T-cell (primary cell): ENCODE measurements around the gene TTYH3. TPM values are rescaled to one million over a fixed set of nuclear protein-coding genes. Genes with fewer than 3 reads are reported as not detected.

Source experiments
- ATAC-seq, 4 experiments: fragments of 200-7000 bp in 3 of 4; fragments of 150-1000 bp in 1 of 4; cut with Tn5 transposase; replicated peaks in 1 of 4; 1 replicate in 3 of 4; 2 replicates in 1 of 4; pipeline ENCODE4 v1.10.0; 2021; ENCODE audit warnings: moderate library complexity in 3 of 4, mild to moderate bottlenecking in 2 of 4, moderate number of reproducible peaks in 1 of 4
- CTCF ChIA-PET, 2 donors: fragments of 300-600 bp; sonication (Branson Sonifier 250); formaldehyde crosslinking; loops; one replicate each; lab custom pipeline; 2022; ENCODE audit warnings: antibody characterized with exemption in 2 of 2; lab: Charles Lee
- POLR2A ChIA-PET, 2 donors: fragments of 300-600 bp; sonication (Branson Sonifier 250); formaldehyde crosslinking; loops; one replicate each; lab custom pipeline; 2022; ENCODE audit warnings: antibody characterized with exemption in 2 of 2; lab: Charles Lee
- DNase-seq, 35 experiments: peaks; one replicate each; pipeline versions ENCODE4 v3.0.0 to v3.0.0-alpha.2; 2013 to 2023
- H3K27ac ChIP-seq: one replicate; pipeline ENCODE4 v1.5.1; 2013; ENCODE audit warnings: low read length
- H3K27me3 ChIP-seq, 2 experiments: replicated peaks in 1 of 2; 1 replicate in 1 of 2; 2 replicates in 1 of 2; pipeline versions ENCODE4 v1.6.1 to v1.7.0; 2013; ENCODE audit warnings: low read length in 1 of 2, mixed read lengths in 1 of 2; ENCODE audit not compliant: control insufficient read depth in 2 of 2, insufficient read depth in 2 of 2; ENCODE audit errors: extremely low read depth in 1 of 2
- H3K36me3 ChIP-seq, 2 donors: 1 replicate in 1 of 2; 2 replicates in 1 of 2; pipeline versions ENCODE4 v1.6.1 to v1.7.0; 2013; ENCODE audit warnings: low read length in 1 of 2; ENCODE audit not compliant: control insufficient read depth in 2 of 2, insufficient read depth in 1 of 2; ENCODE audit errors: extremely low read depth in 1 of 2
- H3K4me1 ChIP-seq, 2 experiments: 1 replicate in 1 of 2; 2 replicates in 1 of 2; pipeline versions ENCODE4 v1.6.1 to v1.7.0; 2013; ENCODE audit warnings: low read length in 2 of 2, mixed read lengths in 1 of 2; ENCODE audit not compliant: insufficient read depth in 2 of 2, control insufficient read depth in 1 of 2; ENCODE audit errors: extremely low read depth in 1 of 2
- H3K4me3 ChIP-seq, 2 donors: 1 replicate in 1 of 2; 2 replicates in 1 of 2; pipeline versions ENCODE4 v1.5.1 to v1.7.0; 2013; ENCODE audit warnings: mild to moderate bottlenecking in 2 of 2, low read length in 1 of 2, moderate library complexity in 1 of 2; ENCODE audit not compliant: control insufficient read depth in 1 of 2; ENCODE audit errors: extremely low read depth in 1 of 2
- H3K9me3 ChIP-seq: 2 replicates; pipeline ENCODE4 v1.7.0; 2013
- H3K27ac Mint-ChIP-seq, 2 donors: one replicate each; pipeline ENCODE4 v1.8.0; 2020 to 2021; ENCODE audit warnings: mild to moderate bottlenecking in 2 of 2, mixed read lengths in 2 of 2
- H3K27me3 Mint-ChIP-seq, 2 donors: one replicate each; pipeline ENCODE4 v1.8.0; 2021 to 2022; ENCODE audit warnings: mixed read lengths in 2 of 2
- H3K36me3 Mint-ChIP-seq: one replicate; pipeline ENCODE4 v1.8.0; 2021; ENCODE audit warnings: mixed read lengths
- H3K4me1 Mint-ChIP-seq, 3 donors: one replicate each; pipeline ENCODE4 v1.8.0; 2020 to 2022; ENCODE audit warnings: mixed read lengths in 3 of 3, mild to moderate bottlenecking in 1 of 3
- H3K4me3 Mint-ChIP-seq, 3 donors: one replicate each; pipeline ENCODE4 v1.8.0; 2020 to 2022; ENCODE audit warnings: mild to moderate bottlenecking in 3 of 3, mixed read lengths in 3 of 3, moderate library complexity in 3 of 3
- H3K9me3 Mint-ChIP-seq, 3 donors: one replicate each; pipeline ENCODE4 v1.8.0; 2020 to 2022; ENCODE audit warnings: mixed read lengths in 3 of 3
- WGBS: methylation state at CpG from one replicate; pipeline ENCODE4 v1.1.5; 2013; ENCODE audit warnings: missing lambda C conversion rate; ENCODE audit not compliant: insufficient coverage; 5-methylcytosine and 5-hydroxymethylcytosine counted together
- total RNA-seq, 35 experiments: library from RNA in 6 of 35; stranded (reverse) in 6 of 35; fragments of 120-200 nt in 1 of 35; gene quantifications; one replicate each; pipeline versions ENCODE4 v1.2.1 to v1.2.4 and lab custom pipeline; 2013 to 2026

The TTYH3 gene
- total RNA-seq, 5 donors from 2014 or later (not counting 1 experiment from before 2014, with no cell fraction given): 11.5 to 17.7 (median 14.5) TPM

DNA sequence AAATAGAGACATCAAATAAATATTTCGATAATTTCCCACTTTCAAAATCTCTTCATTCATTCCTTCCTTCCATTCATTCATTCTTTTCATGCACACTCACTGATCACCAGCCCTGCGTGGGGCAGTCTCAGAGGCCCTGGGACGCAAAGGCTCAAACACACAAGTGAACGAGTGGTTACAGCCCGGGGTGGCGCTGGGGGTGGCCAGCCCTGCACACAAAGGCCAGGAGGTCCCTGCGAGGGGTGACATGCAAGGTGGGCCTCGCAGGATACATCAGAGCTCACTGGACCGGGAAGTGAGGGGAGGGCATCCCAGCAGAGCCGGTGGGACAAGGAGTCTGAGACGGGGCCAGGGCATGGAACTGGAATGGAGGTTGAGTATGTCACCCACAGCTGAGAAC lies 29.9 kb upstream of the TTYH3 start:
- Histone ChIP-seq H3K9me3 (no peaks in the 10 kb centered on the region), H3K4me1 (no peaks in the 10 kb centered on the region), H3K27ac (no peak overlapping the region), H3K4me3 (no peak overlapping the region), H3K27me3 (no peaks in the 10 kb centered on the region), H3K36me3 (peaks cover 2 to 3% of the 10 kb centered on the region in 2 donors)
- DNase-seq: no peak
- ChIA-PET POLR2A (no interaction called here), CTCF (no interaction called here)
- 92% methylated on average over 11 of the region's 11 CpGs for WGBS
- Mint-ChIP-seq H3K4me3 (no peak overlapping the region), H3K9me3 (no peaks in the 10 kb centered on the region), H3K27me3 (no peaks in the 10 kb centered on the region), H3K27ac (no peak overlapping the region), H3K4me1 (peaks cover 0 to 2% (median 0%) of the 10 kb centered on the region in 3 donors), H3K36me3 (peaks cover 16% of the 10 kb centered on the region)
- no peak for ATAC-seq

DNA sequence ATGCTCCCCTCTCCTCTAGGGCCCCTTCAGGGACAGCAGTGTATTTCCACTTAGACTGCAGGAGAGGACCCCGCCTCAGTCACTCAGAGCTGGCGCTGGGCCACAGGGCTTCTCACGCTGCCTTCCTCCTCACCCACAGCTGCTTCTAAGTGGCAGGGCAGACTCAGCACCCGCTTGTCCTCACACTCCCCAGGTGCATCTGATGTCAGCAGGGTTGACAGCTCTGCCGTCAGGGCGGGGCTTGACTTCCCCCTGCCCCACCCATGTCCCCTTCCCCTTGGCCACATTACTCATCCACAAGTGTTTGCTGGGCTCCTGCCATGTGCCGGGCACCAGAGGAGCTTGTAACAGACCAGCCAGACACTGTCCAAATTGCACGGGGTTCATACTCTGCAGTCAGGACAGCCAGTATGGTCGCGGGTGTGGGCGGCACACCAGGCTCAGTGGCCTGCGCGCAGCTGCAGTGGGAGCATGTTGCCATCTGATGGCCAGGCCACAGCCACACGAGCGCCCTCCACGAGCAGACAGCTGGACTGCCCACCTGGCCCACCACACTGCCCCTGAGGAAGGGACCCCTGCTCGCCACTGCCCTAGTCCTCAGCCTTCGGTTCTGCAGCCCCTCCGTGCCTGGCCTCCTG lies 29.3 kb upstream of the TTYH3 start:
- Mint-ChIP-seq H3K4me3 (no peak overlapping the region), H3K4me1 (peaks cover 0 to 2% (median 2%) of the 10 kb centered on the region in 3 donors), H3K9me3 (no peaks in the 10 kb centered on the region), H3K27ac (no peak overlapping the region), H3K36me3 (peaks cover 16% of the 10 kb centered on the region), H3K27me3 (no peaks in the 10 kb centered on the region)
- no peak for DNase-seq
- Histone ChIP-seq H3K27me3 (peaks cover 0 to 1% of the 10 kb centered on the region in 2 experiments), H3K27ac (no peak overlapping the region), H3K4me1 (no peaks in the 10 kb centered on the region), H3K4me3 (no peak overlapping the region), H3K9me3 (no peaks in the 10 kb centered on the region), H3K36me3 (peaks cover 2 to 3% of the 10 kb centered on the region in 2 donors)
- ATAC-seq: no peak
- 85% methylated on average over 19 of the region's 19 CpGs for WGBS
- ChIA-PET CTCF (no interaction called here), POLR2A (no interaction called here)

DNA sequence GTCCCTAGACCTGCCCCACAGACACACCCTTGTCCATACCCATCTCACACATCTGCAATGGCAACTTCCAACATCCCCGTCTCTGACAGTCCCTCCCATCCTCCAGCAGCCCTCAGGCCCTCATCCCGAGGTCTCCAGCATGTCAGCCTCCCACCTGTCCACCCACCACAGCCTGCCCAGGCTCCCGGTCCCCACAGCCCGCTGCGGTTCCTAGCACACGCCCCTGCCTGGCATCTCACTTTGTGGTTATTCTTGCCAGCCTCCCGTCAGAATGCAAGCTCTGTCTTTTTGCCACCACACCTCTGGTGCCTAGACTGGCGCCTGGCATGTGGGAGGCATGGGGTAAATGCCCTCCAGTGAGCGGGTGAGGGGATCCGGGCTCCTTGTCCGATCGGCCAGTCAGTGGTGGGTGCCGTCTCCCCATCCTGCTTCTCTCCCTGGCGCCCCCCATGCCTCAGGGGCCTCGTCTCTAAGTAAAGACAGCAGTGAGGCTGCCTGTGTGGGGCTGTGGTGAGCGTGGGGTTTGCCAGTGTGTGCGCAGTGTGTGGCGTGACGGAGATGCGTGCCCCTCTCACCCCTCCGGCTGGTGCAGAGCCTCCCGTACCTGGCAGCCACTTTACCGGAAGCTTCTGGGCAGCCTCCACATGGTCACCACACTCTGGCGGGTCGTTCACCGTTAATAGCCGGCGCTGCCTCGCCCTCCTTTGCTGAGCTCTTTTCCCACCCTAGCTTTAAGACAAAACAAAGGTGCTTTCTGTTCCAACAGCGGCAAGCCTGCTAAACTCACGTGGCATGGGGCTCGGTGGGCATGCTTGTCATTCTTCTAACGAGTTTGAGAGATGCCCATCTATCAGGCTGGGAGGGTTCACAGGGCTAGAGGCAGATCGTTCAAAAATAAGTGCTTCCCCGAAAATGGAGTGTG lies 28.5 kb upstream of the TTYH3 start:
- Mint-ChIP-seq H3K9me3 (no peaks in the 10 kb centered on the region), H3K27me3 (no peaks in the 10 kb centered on the region), H3K4me3 (no peak overlapping the region), H3K4me1 (peaks cover 0 to 6% (median 5%) of the 10 kb centered on the region in 3 donors), H3K36me3 (peaks cover 16% of the 10 kb centered on the region), H3K27ac (no peak overlapping the region)
- DNase-seq (no peak), ATAC-seq (no peak)
- Histone ChIP-seq H3K4me1 (no peaks in the 10 kb centered on the region), H3K27me3 (peaks cover 0 to 2% of the 10 kb centered on the region in 2 experiments), H3K9me3 (no peaks in the 10 kb centered on the region), H3K4me3 (no peak overlapping the region), H3K36me3 (peaks cover 2 to 3% of the 10 kb centered on the region in 2 donors), H3K27ac (no peak overlapping the region)
- CTCF ChIA-PET: no interaction called here
- 93% methylated on average over 26 of the region's 35 CpGs for WGBS
- POLR2A ChIA-PET: interaction anchor here in 1 of 2 donors (0.6 kb wide), 1 partner anchor 176 kb away, joined by 4 read pairs; no protein-coding TSS in a partner anchor

DNA sequence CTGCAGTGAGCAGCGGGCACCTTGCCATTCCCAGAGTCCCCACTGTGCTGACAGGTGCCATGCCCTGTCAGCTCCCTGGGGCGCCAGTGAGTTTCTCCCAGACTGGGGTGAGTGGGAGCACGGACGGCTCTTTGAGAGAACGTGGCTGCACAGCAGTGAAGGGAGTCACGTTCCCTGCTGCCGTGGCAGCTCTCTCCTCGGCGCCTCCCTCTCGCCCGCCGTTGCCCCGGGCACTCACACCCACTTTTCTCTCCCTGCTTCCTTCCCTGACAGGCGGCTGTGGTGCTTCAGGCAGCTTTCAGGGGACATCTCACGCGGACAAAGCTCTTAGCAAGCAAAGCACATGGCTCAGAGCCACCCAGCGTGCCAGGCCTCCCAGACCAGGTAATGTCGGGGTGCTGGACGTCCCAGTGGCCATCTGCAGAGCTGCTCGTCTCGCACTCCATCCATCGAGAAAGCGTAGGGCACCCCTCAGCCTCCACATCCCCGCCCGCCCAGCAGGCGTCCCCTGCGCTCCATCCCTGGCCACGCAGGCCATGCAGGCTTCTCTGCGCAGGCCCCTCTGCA lies 27.1 kb upstream of the TTYH3 start:
- H3K4me1 Mint-ChIP-seq: peaks cover 5 to 14% (median 9%) of the 10 kb centered on the region in 3 donors
- POLR2A ChIA-PET: no interaction called here
- no peaks in the 10 kb centered on the region for H3K27me3 Mint-ChIP-seq
- peaks cover 8% of the 10 kb centered on the region for H3K36me3 Mint-ChIP-seq
- H3K9me3 Mint-ChIP-seq: no peaks in the 10 kb centered on the region
- no peak for DNase-seq
- CTCF ChIA-PET: interaction anchor here in 1 of 2 donors (0.5 kb wide), 1 partner anchor 596 kb away, joined by 3 read pairs; no protein-coding TSS in a partner anchor
- H3K27ac Mint-ChIP-seq: no peak overlapping the region
- ATAC-seq: no peak
- WGBS: 96% methylated on average over 27 of the region's 29 CpGs
- no peaks in the 10 kb centered on the region for H3K9me3 ChIP-seq
- H3K4me3 ChIP-seq: no peak overlapping the region
- H3K4me1 ChIP-seq: peaks cover 0 to 8% of the 10 kb centered on the region in 2 experiments
- peaks cover 0 to 2% of the 10 kb centered on the region in 2 experiments for H3K27me3 ChIP-seq
- peaks cover 0 to 2% of the 10 kb centered on the region in 2 donors for H3K36me3 ChIP-seq
- no peak overlapping the region for H3K27ac ChIP-seq
- H3K4me3 Mint-ChIP-seq: no peak overlapping the region

DNA sequence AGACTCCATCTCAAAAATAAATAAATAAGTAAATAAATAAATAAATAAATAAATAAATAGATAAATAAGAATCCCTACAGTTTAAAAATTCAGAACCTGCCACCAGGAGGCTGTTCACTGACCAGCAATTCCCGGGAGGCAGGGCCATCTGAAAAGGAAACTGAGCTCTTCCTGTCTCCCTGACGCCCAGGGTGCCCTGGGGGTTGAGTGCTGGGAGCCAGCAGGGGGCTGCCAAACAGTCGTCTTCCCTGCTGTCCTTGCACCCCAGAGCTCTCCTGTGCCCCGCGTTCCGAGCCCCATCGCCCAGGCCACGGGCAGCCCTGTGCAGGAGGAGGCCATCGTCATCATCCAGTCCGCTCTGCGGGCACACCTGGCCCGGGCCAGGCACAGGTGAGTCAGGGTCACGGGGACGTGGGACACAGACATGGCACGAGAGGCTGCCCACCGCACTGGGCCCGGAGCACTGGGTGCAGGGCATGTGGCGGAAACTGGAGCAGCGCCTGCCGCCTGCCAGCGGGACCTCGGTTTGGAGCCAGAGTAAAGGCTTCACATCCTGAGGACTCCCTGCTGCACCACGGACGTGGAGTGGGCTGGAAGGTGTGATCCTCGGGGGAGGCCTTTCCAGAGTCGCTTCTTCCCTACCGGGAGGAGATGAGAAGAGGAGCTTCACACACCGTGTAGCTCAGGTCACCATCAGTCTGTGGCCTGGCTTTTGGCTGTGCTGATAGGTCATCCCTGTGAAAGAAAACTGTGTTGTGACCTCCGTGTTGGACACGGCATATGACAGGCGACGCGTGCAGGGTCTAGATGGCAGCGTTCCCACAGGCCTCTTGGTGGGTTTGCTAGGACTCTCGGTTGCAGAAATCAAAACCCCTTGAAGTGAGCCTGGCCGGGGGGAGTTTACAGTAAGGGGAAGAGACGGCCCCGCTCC lies 25.9 kb upstream of the TTYH3 start:
- Mint-ChIP-seq H3K36me3 (peaks cover 6% of the 10 kb centered on the region), H3K27me3 (no peaks in the 10 kb centered on the region), H3K4me1 (peaks cover 5 to 14% (median 9%) of the 10 kb centered on the region in 3 donors), H3K27ac (no peak overlapping the region), H3K4me3 (no peak overlapping the region), H3K9me3 (no peaks in the 10 kb centered on the region)
- Histone ChIP-seq H3K4me3 (no peak overlapping the region), H3K4me1 (peaks cover 0 to 8% of the 10 kb centered on the region in 2 experiments), H3K9me3 (no peaks in the 10 kb centered on the region), H3K27ac (no peak overlapping the region), H3K27me3 (peaks cover 0 to 2% of the 10 kb centered on the region in 2 experiments), H3K36me3 (no peaks in the 10 kb centered on the region)
- POLR2A ChIA-PET: no interaction called here
- 92% methylated on average over 36 of the region's 38 CpGs for WGBS
- ATAC-seq: no peak
- no peak for DNase-seq
- CTCF ChIA-PET: interaction anchor here in 1 of 2 donors (0.6 kb wide), 1 partner anchor 394 kb away, joined by 3 read pairs; no protein-coding TSS in a partner anchor
